ENCODE data around the gene VPS8. TPM values are rescaled to one million over a fixed set of nuclear protein-coding genes. Genes with fewer than 3 reads are reported as not detected.

The VPS8 gene
- total and polyA plus RNA-seq, 2 of the 8 experiments (the other 6 are each of a cell fraction or from before 2014, with no cell fraction given): 13.0 to 41.0 TPM

DNA sequence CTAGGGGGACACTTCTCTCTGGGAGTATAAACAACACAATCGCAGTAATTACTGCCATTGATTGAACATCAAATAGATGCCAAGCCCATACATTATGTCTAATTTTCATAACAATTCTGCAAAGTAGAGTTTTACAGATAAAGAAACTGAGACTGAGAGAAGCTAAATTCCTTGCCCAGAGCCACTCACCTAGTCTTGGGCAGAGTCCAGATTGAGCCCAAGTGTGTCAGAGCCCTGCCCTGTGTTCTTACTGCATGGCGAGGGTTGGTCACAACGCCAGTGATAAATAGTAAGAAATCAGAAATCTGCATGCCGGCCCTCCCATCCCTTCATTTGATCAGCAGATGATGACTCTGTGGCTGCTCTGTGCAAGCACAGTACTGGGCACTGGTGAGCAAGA, 234.6 kb downstream of the VPS8 start (continued):
- TF ChIP-seq POU5F1 (IDR thresholded peaks at IDR 0.05; ENCODE audit: low read depth, low read length): no peak
